ENCODE results near the gene ADAM21.
"Not testable (repeated sequence)": the region's sequence is repeated elsewhere in the genome, so short reads cannot be mapped to it uniquely, and the experiment has no call there.

The ADAM21 gene

GRCh38 chr14:70451874-70452273 lies at the start of gene ADAM21:
Gene ADAM21 (plus strand): TSS chr14:70452174. CDS start chr14:70457500, 5,326 bp downstream.
- FAIRE-seq, result no peak
- no peak for DNase-seq (ENCODE audit: insufficient read length, low spot score)
- TF ChIP-seq POLR2A (IDR thresholded peaks at IDR 0.05; ENCODE audit: low read depth, low read length), result no peak

DNA sequence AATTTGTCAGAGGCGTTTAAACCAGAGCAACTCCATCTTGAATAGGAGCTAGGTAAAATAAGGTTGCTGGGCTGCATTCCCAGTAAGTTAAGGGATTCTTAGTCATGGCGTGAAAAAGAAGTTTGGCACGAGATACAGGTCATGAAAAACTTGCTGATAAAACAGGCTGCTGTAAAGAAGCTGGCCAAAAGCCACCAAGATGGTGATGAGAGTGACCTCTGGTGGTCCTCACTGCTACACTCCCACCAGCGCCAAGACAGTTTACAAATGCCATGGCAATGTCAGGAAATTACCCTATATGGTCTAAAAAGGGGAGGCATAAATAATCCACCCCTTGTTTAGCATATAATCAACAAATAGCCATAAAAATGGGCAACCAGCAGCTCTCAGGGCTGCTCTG lies 48.6 kb upstream of the ADAM21 start:
- not testable (repeated sequence) for DNase-seq (ENCODE audit: insufficient read length, low spot score); FAIRE-seq

DNA sequence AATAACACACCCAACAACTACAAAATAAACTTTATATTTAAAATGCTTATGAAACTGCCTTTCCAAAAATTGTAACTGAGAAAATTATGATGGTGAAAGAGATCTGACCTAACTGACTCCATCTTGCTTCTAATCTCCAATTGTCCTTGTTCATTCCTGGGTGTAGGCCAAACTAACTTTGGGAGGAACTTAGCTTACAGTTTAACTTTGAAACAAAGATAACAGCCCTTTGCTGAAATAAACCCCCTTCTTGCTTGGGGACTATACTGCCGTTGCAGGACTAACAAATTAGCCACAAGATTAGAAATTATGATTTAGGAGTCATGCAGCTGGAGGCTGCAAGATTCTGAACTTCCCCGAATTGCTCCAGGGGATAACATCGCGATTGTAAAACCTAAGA lies 45.8 kb upstream of the ADAM21 start:
- FAIRE-seq; DNase-seq (ENCODE audit: insufficient read length, low spot score): not testable (repeated sequence)

DNA sequence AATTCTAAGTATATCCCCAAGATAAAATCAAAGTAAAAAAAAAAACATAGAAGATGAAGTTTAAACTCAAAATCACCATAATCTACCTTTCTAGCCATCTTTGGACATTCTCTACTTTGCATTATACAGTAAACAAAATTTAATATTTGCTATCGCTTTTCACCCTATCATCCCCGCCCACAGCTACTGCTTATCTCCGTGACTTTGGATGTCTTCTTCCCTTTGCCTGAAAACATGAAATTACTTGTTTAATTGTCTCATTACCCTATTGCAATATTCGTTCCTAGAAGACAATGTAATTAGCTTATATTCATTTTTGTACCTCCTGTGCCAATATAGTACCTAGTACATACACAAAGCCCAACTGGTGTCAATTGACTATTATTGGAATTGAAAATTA lies 44.4 kb upstream of the ADAM21 start:
- no peak for TF ChIP-seq POLR2A (IDR thresholded peaks at IDR 0.05; ENCODE audit: low read depth, low read length)
- FAIRE-seq (no peak), DNase-seq (ENCODE audit: insufficient read length, low spot score) (no peak)

GRCh38 chr14:70415788-70416187 lies 36.2 kb upstream of the ADAM21 start:
- no peak for DNase-seq (ENCODE audit: insufficient read length, low spot score)
- no peak for FAIRE-seq
- no peak for TF ChIP-seq POLR2A (IDR thresholded peaks at IDR 0.05; ENCODE audit: low read depth, low read length)

GRCh38 chr14:70416338-70416724 lies 35.6 kb upstream of the ADAM21 start:
- no peak for TF ChIP-seq POLR2A (IDR thresholded peaks at IDR 0.05; ENCODE audit: low read depth, low read length)
- DNase-seq (ENCODE audit: insufficient read length, low spot score), result no peak
- no peak for FAIRE-seq

- peak; percentile 53 for DNase-seq (ENCODE audit: insufficient read length, low spot score)
- peak; percentile 23; the same call in 1 of the 2 replicates for TF ChIP-seq POLR2A (IDR thresholded peaks at IDR 0.05; ENCODE audit: low read depth, low read length)
- FAIRE-seq, result peak; percentile 78
Observed at GRCh38 chr14:70416725-70417349, 35.1 kb upstream of the ADAM21 start, which contains the start of gene SYNJ2BP. Gene SYNJ2BP (minus strand): TSS chr14:70417090. CDS start chr14:70416963, 127 bp downstream.

GRCh38 chr14:70419270-70419931 lies 32.6 kb upstream of the ADAM21 start:
- FAIRE-seq; DNase-seq (ENCODE audit: insufficient read length, low spot score): not testable (repeated sequence)

- FAIRE-seq (no peak), DNase-seq (ENCODE audit: insufficient read length, low spot score) (no peak)
- TF ChIP-seq POLR2A (IDR thresholded peaks at IDR 0.05; ENCODE audit: low read depth, low read length), result no peak
Observed at GRCh38 chr14:70422538-70422937, 29.4 kb upstream of the ADAM21 start.

- FAIRE-seq (no peak), DNase-seq (ENCODE audit: insufficient read length, low spot score) (no peak)
- TF ChIP-seq POLR2A (IDR thresholded peaks at IDR 0.05; ENCODE audit: low read depth, low read length), result no peak
Observed at GRCh38 chr14:70425354-70425753, 26.6 kb upstream of the ADAM21 start.

DNA sequence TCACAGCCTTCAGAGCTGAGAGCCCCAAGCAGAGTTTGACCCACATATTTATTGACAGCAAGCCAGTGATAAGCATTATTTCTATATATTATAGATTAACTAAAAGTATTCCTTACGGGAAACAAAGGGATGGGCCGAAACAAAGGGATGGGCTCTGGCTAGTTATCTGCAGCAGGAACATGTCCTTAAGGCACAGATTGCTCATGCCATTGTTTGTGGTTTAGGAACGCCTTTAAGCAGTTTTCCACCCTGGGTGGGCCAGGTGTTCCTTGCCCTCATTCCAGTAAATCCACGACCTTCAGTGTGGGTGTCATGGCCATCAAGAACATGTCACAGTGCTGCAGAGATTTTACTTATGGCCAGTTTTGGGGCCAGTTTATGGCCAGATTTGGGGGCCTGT lies 25.4 kb upstream of the ADAM21 start:
- not testable (repeated sequence) for FAIRE-seq; DNase-seq (ENCODE audit: insufficient read length, low spot score)

- FAIRE-seq, result no peak
- no peak for TF ChIP-seq POLR2A (IDR thresholded peaks at IDR 0.05; ENCODE audit: low read depth, low read length)
- no peak for DNase-seq (ENCODE audit: insufficient read length, low spot score)
Observed at GRCh38 chr14:70436867-70437266, 15.1 kb upstream of the ADAM21 start.

DNA sequence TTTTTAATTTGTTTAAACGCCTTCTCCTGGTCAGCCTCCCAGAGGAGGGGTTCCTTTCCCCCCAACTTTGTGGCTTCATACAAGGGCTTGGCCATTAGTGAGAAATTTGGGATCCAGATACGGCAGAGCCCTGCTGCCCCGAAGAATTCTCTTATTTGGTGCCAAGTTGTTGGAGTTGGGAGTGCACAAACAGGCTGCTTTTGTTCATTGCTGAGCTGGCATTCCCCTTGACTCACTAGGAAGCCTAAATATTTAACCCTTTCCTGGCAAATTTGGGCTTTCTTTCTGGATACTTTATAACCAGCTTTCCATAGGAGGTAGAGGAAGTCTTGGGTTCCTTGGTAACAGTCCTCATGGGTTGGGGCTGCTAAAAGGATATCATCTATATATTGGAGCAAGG lies 10.3 kb upstream of the ADAM21 start:
- no peak for FAIRE-seq
- DNase-seq (ENCODE audit: insufficient read length, low spot score), result no peak
- TF ChIP-seq POLR2A (IDR thresholded peaks at IDR 0.05; ENCODE audit: low read depth, low read length), result no peak

DNA sequence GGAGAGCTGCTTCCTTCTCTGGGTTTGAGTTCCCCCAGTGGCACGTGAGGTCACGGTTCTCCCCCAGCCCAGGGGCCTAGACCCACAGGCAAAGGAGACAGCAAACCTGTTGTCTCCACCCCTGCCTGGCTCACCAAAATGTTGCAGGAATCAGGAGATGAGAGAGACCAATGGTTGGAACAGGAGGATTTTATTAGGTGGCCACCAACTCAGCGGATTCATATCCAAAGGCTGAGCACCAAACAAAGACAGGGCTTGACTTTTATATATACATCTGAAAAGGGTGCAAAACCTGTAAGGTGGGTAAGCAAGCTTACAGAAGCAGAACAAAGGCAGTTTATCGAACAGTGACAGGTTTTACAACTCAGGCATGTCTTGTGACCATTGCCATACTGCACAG lies 9.2 kb upstream of the ADAM21 start:
- FAIRE-seq, result no peak
- no peak for TF ChIP-seq POLR2A (IDR thresholded peaks at IDR 0.05; ENCODE audit: low read depth, low read length)
- DNase-seq (ENCODE audit: insufficient read length, low spot score), result no peak

DNA sequence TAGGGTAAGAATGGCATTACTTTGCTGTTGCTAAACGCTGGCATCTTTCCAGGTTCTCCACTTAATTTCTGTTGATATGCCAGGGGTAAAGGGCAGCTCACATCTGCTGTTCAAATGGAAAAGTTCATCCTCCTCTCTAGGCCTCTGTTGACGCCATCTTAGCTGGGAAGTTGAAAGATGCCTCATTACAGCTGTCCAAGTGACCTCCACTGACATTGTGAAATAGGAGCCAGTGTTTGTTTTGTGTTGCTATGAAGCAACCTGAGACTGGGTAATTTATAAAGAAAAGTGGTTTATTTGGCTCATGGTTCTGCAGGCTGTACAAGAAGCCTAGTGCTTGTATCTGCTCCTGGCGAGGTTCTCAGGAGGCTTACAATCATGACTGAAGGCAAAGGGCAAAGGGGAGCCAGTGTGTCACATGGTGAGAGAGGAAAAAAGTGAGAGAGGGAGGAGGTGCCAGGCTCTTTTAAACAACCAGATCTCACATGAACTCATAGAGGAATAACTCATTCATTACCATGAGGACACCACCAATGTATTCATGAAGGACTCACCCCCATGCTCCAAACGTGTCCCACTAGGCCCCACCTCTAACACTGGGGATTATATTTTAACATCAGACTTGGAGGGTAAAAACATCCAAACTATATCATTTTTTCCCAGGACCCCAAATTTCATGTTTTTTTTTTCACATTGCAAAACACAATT lies 3.2 kb upstream of the ADAM21 start:
- no peak for DNase-seq (ENCODE audit: insufficient read length, low spot score)
- no peak for TF ChIP-seq POLR2A (IDR thresholded peaks at IDR 0.05; ENCODE audit: low read depth, low read length)
- FAIRE-seq, result no peak
